ENCODE data around the gene CACNA1D. TPM values are rescaled to one million over a fixed set of nuclear protein-coding genes. Genes with fewer than 3 reads are reported as not detected.
"Not testable (repeated sequence)": the region's sequence is repeated elsewhere in the genome, so short reads cannot be mapped to it uniquely, and the experiment has no call there.

CACNA1D gene
- total RNA-seq, 4 donors from 2014 or later = 12.7 to 98.9 (median 25.0) TPM

GRCh38 chr3:53570081-53570480 lies 75.7 kb downstream of the CACNA1D start:
- Histone ChIP-seq H3K4me3 (no peak overlapping the region), H3K27me3 (no peaks in the 10 kb centered on the region), H3K36me3 (no peaks in the 10 kb centered on the region), H3K4me1 (no peaks in the 10 kb centered on the region), H3K9me3 (no peaks in the 10 kb centered on the region), H3K27ac (no peak overlapping the region)
- no peak for TF ChIP-seq POLR2AphosphoS5 (IDR thresholded peaks at IDR 0.05)
- TF ChIP-seq EP300 (IDR thresholded peaks at IDR 0.05; ENCODE audit: low read depth) = no peak
- no peak for TF ChIP-seq CTCF (IDR thresholded peaks at IDR 0.05)
- no peak for TF ChIP-seq POLR2A (IDR thresholded peaks at IDR 0.05)
- 53 to 64% methylated on average over 2 of the region's 2 CpGs for WGBS, 2 donors (ENCODE audit: low coverage in 1 of 2)
- in situ Hi-C loops (cut with MboI; ENCODE audit: low pct_ligation_motif_present in 1 of 4, low pct_unique_long_range_greater_than_20kb in 1 of 4, low sequenced_read_pairs in 3 of 4) = no loop called here
- no peak for DNase-seq
- intact Hi-C loops (cut with DNase I; ENCODE audit: low total_unique reads) = no loop called here

- Histone ChIP-seq H3K4me1 (no peaks in the 10 kb centered on the region), H3K27me3 (no peaks in the 10 kb centered on the region), H3K36me3 (no peaks in the 10 kb centered on the region), H3K4me3 (no peak overlapping the region), H3K9me3 (no peaks in the 10 kb centered on the region), H3K27ac (no peak overlapping the region)
- WGBS, 2 donors (ENCODE audit: low coverage in 1 of 2) = 67 to 68% methylated on average over 3 of the region's 3 CpGs
- TF ChIP-seq POLR2AphosphoS5 (IDR thresholded peaks at IDR 0.05) (no peak), CTCF (IDR thresholded peaks at IDR 0.05) (no peak), POLR2A (IDR thresholded peaks at IDR 0.05) (no peak)
- intact Hi-C loops (cut with DNase I; ENCODE audit: low total_unique reads) (no loop called here), in situ Hi-C loops (cut with MboI; ENCODE audit: low pct_ligation_motif_present in 1 of 4, low pct_unique_long_range_greater_than_20kb in 1 of 4, low sequenced_read_pairs in 3 of 4) (no loop called here)
- no peak for DNase-seq
Observed at GRCh38 chr3:53570709-53571108, 76.3 kb downstream of the CACNA1D start.

GRCh38 chr3:53571264-53571663 lies 76.9 kb downstream of the CACNA1D start:
- intact Hi-C loops (cut with DNase I; ENCODE audit: low total_unique reads) (no loop called here), in situ Hi-C loops (cut with MboI; ENCODE audit: low pct_ligation_motif_present in 1 of 4, low pct_unique_long_range_greater_than_20kb in 1 of 4, low sequenced_read_pairs in 3 of 4) (no loop called here)
- 68 to 77% methylated on average over 3 to 4 of the region's 4 CpGs for WGBS, 2 donors (ENCODE audit: low coverage in 1 of 2)
- H3K4me1 ChIP-seq = no peaks in the 10 kb centered on the region
- no peak overlapping the region for H3K27ac ChIP-seq
- no peaks in the 10 kb centered on the region for H3K36me3 ChIP-seq
- no peak for DNase-seq
- no peak overlapping the region for H3K4me3 ChIP-seq
- TF ChIP-seq POLR2AphosphoS5 (IDR thresholded peaks at IDR 0.05) (no peak), CTCF (IDR thresholded peaks at IDR 0.05) (no peak), EP300 (IDR thresholded peaks at IDR 0.05; ENCODE audit: low read depth) (no peak), POLR2A (IDR thresholded peaks at IDR 0.05) (no peak)
- no peaks in the 10 kb centered on the region for H3K27me3 ChIP-seq
- no peaks in the 10 kb centered on the region for H3K9me3 ChIP-seq

GRCh38 chr3:53572184-53572583 lies 77.8 kb downstream of the CACNA1D start:
- DNase-seq; H3K4me1 ChIP-seq; H3K9me3 ChIP-seq; H3K4me3 ChIP-seq; in situ Hi-C loops (cut with MboI; ENCODE audit: low pct_ligation_motif_present in 1 of 4, low pct_unique_long_range_greater_than_20kb in 1 of 4, low sequenced_read_pairs in 3 of 4); H3K27me3 ChIP-seq; H3K27ac ChIP-seq; intact Hi-C loops (cut with DNase I; ENCODE audit: low total_unique reads); H3K36me3 ChIP-seq: not testable (repeated sequence)
- WGBS, 2 donors (ENCODE audit: low coverage in 1 of 2) = 86% methylated on average over 4 of the region's 4 CpGs

GRCh38 chr3:53577506-53577905 lies 83.1 kb downstream of the CACNA1D start:
- TF ChIP-seq CTCF (IDR thresholded peaks at IDR 0.05) (no peak), EP300 (IDR thresholded peaks at IDR 0.05; ENCODE audit: low read depth) (no peak), POLR2AphosphoS5 (IDR thresholded peaks at IDR 0.05) (no peak)
- Histone ChIP-seq H3K27ac (no peak overlapping the region), H3K36me3 (no peaks in the 10 kb centered on the region), H3K27me3 (no peaks in the 10 kb centered on the region), H3K9me3 (no peaks in the 10 kb centered on the region), H3K4me1 (no peaks in the 10 kb centered on the region), H3K4me3 (no peak overlapping the region)
- 47 to 58% methylated on average over 2 to 3 of the region's 3 CpGs for WGBS, 2 donors (ENCODE audit: low coverage in 1 of 2)
- intact Hi-C loops (cut with DNase I; ENCODE audit: low total_unique reads) = no loop called here
- in situ Hi-C loops (cut with MboI; ENCODE audit: low pct_ligation_motif_present in 1 of 4, low pct_unique_long_range_greater_than_20kb in 1 of 4, low sequenced_read_pairs in 3 of 4) = no loop called here
- no peak for DNase-seq
